ENCODE measurements around the gene ATXN1. TPM values are rescaled to one million over a fixed set of nuclear protein-coding genes. Genes with fewer than 3 reads are reported as not detected.

The ATXN1 gene
- total RNA-seq, 1 donor from 2014 or later, result 3.9 TPM

DNA sequence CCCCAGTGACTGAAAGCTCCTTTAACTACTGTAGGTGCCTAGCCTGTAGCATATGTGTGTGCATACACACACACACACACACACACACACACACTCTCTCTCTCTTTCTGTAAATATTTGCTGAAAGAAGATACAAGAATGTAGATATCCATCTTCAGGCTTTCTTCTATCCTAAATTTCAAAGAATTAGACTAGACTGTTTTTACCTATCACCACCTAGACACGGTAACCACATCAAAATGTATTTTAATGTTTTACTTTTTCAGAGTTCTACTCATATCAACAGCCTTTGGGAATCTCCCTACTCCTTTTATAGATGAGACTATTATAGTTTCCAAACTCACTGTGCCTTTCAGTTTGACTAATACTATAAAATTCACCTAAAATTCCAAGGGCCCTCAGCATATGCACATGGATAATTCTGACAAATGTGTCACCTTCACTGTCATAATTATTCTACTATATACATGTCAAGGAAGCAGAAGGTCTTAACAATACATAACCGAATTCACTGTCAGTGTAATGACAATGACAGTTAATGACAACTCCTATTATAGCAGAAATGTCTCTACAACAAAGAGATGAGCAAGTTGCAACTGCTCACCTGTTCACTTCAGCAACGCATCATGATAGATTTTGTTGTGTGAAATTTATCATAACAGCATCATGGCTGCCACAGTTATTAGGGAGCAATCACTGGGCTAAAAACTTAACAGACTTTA is 286.3 kb downstream of the ATXN1 start:
- no peak for DNase-seq (ENCODE audit: low read depth, low spot score)
- H3K27ac Mint-ChIP-seq (ENCODE audit: unreplicated experiment), result no peak overlapping the region
- H3K27me3 Mint-ChIP-seq (ENCODE audit: low read depth), result no peaks in the 10 kb centered on the region
- peaks cover 7% of the 10 kb centered on the region for H3K9me3 Mint-ChIP-seq
- no peak for TF ChIP-seq CTCF (conservative IDR thresholded peaks at IDR 0.05)
- H3K36me3 Mint-ChIP-seq (ENCODE audit: low read depth), result no peaks in the 10 kb centered on the region
- H3K4me3 Mint-ChIP-seq, result no peak overlapping the region
- H3K4me1 Mint-ChIP-seq, result no peaks in the 10 kb centered on the region

GRCh38 chr6:16473908-16474771 is 287.1 kb downstream of the ATXN1 start:
- no peak for TF ChIP-seq CTCF (conservative IDR thresholded peaks at IDR 0.05)
- Mint-ChIP-seq H3K9me3 (peaks cover 7% of the 10 kb centered on the region), H3K27me3 (ENCODE audit: low read depth) (no peaks in the 10 kb centered on the region), H3K4me1 (no peaks in the 10 kb centered on the region), H3K4me3 (no peak overlapping the region), H3K27ac (ENCODE audit: unreplicated experiment) (no peak overlapping the region), H3K36me3 (ENCODE audit: low read depth) (no peaks in the 10 kb centered on the region)
- no peak for DNase-seq (ENCODE audit: low read depth, low spot score)

GRCh38 chr6:16473184-16473907 is 287.9 kb downstream of the ATXN1 start:
- Mint-ChIP-seq H3K9me3 (peaks cover 7% of the 10 kb centered on the region), H3K27me3 (ENCODE audit: low read depth) (no peaks in the 10 kb centered on the region), H3K27ac (ENCODE audit: unreplicated experiment) (no peak overlapping the region), H3K4me3 (no peak overlapping the region), H3K36me3 (ENCODE audit: low read depth) (no peaks in the 10 kb centered on the region), H3K4me1 (no peaks in the 10 kb centered on the region)
- DNase-seq (ENCODE audit: low read depth, low spot score), result no peak
- TF ChIP-seq CTCF (conservative IDR thresholded peaks at IDR 0.05), result no peak

DNA sequence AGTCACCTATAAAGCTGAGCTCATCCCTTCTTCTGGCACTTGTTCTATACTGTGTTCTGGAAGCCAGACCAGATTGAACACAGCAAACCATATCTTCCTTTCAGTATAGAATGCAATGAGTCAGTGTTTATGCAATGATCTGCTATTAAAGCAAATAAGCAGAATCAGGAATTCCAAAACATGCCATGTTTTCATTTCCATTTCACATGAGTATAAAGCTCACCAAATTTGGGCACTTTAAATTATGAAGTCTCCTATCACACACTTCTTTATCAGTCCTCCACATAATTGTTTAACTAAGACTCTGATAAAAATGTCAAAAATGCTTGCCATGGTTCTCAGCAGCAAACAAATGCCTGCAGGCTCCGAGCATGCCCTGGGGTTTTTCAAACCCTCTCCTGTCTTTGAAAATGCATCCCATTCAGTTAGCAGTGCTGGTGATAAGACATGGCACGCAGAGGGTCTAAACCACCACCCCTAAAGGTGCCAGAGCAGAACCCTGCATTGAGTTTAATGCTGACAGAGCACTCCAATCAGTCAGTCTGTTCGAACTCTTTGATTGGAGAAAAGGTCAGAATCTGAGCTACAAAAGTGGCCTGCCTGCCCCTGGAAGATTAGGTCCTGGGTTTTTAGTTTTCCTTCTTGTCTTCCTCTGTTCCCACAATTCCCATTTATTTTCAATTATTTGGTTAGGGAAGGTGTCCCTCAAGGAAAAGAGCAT is 288.8 kb downstream of the ATXN1 start:
- peaks cover 6% of the 10 kb centered on the region for H3K9me3 Mint-ChIP-seq
- no peaks in the 10 kb centered on the region for H3K36me3 Mint-ChIP-seq (ENCODE audit: low read depth)
- TF ChIP-seq CTCF (conservative IDR thresholded peaks at IDR 0.05), result no peak
- H3K4me3 Mint-ChIP-seq, result no peak overlapping the region
- H3K27ac Mint-ChIP-seq (ENCODE audit: unreplicated experiment), result no peak overlapping the region
- H3K27me3 Mint-ChIP-seq (ENCODE audit: low read depth), result no peaks in the 10 kb centered on the region
- no peak for DNase-seq (ENCODE audit: low read depth, low spot score)
- no peaks in the 10 kb centered on the region for H3K4me1 Mint-ChIP-seq

DNA sequence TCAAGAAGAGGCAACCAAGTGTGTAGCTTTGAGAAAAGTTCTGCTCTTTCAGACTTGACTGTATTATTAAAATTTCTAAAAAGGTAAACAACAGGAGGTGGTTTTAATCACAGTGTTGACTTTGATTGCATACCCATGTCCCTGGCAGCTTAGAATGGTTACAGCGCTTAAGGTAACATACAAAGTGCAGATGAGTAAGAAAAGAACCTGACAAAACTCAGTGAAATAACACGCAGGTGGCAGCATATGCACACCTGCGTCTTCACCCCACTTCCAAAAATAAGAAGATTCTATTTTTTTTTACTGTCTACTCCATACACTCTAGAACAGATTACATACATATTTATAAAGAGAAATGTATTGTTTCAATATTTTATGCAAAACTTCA is 289.4 kb downstream of the ATXN1 start:
- Mint-ChIP-seq H3K4me3 (no peak overlapping the region), H3K27ac (ENCODE audit: unreplicated experiment) (no peak overlapping the region), H3K9me3 (peaks cover 5% of the 10 kb centered on the region), H3K4me1 (peaks cover 2% of the 10 kb centered on the region), H3K27me3 (ENCODE audit: low read depth) (no peaks in the 10 kb centered on the region), H3K36me3 (ENCODE audit: low read depth) (no peaks in the 10 kb centered on the region)
- no peak for DNase-seq (ENCODE audit: low read depth, low spot score)
- no peak for TF ChIP-seq CTCF (conservative IDR thresholded peaks at IDR 0.05)
